ENCODE measurements around the gene AMPH. TPM values are rescaled to one million over a fixed set of nuclear protein-coding genes. Genes with fewer than 3 reads are reported as not detected.

AMPH gene
- total RNA-seq, 1 experiment from 2014 or later = 9.0 TPM

DNA sequence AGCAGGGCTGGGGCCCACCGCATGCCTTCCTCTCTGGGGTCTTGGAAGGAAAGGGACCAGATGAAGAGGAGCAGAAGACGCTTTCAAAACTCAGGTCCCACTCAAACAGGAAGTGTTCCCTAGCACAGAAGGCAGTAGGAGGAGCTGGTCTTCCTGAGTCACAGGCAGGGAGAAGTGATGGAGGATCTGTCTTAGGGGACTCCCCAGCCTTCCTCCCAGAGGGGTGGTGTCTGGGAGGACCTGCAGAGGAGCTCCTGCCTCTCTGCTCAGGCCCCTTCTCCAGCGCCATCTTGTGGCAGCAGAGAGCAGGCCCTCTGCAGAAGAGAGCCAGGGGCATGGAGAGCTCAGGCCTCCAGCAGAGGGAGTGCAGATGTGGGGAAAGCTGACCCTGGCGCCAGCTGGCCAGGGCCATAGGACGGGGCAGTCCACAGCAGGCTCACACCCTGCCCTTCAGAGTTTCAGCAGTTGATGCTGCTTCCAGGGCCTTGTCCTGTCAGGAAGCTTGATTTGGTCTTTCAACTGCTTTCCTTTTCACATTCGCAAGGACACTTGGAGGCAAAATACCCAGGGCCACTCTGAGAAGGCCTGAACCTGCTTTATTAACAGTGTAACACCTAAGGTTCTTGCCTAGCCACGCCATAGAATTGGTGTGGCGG is 295.6 kb downstream of the AMPH start (continued):
- TF ChIP-seq, protein P1, sequence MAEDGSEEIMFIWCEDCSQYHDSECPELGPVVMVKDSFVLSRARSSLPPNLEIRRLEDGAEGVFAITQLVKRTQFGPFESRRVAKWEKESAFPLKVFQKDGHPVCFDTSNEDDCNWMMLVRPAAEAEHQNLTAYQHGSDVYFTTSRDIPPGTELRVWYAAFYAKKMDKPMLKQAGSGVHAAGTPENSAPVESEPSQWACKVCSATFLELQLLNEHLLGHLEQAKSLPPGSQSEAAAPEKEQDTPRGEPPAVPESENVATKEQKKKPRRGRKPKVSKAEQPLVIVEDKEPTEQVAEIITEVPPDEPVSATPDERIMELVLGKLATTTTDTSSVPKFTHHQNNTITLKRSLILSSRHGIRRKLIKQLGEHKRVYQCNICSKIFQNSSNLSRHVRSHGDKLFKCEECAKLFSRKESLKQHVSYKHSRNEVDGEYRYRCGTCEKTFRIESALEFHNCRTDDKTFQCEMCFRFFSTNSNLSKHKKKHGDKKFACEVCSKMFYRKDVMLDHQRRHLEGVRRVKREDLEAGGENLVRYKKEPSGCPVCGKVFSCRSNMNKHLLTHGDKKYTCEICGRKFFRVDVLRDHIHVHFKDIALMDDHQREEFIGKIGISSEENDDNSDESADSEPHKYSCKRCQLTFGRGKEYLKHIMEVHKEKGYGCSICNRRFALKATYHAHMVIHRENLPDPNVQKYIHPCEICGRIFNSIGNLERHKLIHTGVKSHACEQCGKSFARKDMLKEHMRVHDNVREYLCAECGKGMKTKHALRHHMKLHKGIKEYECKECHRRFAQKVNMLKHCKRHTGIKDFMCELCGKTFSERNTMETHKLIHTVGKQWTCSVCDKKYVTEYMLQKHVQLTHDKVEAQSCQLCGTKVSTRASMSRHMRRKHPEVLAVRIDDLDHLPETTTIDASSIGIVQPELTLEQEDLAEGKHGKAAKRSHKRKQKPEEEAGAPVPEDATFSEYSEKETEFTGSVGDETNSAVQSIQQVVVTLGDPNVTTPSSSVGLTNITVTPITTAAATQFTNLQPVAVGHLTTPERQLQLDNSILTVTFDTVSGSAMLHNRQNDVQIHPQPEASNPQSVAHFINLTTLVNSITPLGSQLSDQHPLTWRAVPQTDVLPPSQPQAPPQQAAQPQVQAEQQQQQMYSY (CRISPR knock-in tag; IDR thresholded peaks at IDR 0.05) = no peak
- TF ChIP-seq PREB (CRISPR knock-in tag; IDR thresholded peaks at IDR 0.05; ENCODE audit: borderline replicate concordance) (no peak), FOXJ3 (CRISPR knock-in tag; IDR thresholded peaks at IDR 0.05; ENCODE audit: borderline replicate concordance) (no peak), KAT7 (CRISPR knock-in tag; IDR thresholded peaks at IDR 0.05; ENCODE audit: borderline replicate concordance) (no peak), ZNF425 (CRISPR knock-in tag; conservative IDR thresholded peaks at IDR 0.05) (no peak), CBFB (CRISPR knock-in tag; IDR thresholded peaks at IDR 0.05; ENCODE audit: low read depth) (no peak), SMAD4 (CRISPR knock-in tag; IDR thresholded peaks at IDR 0.05) (no peak), ETV6 (CRISPR knock-in tag; IDR thresholded peaks at IDR 0.05) (peak; percentile 70; the same call in 1 of the 2 replicates), USF2 (CRISPR knock-in tag; IDR thresholded peaks at IDR 0.05) (no peak), NFATC4 (CRISPR knock-in tag; IDR thresholded peaks at IDR 0.05) (no peak), E2F1 (CRISPR knock-in tag; IDR thresholded peaks at IDR 0.05) (no peak), E2F4 (CRISPR knock-in tag; IDR thresholded peaks at IDR 0.05; ENCODE audit: borderline replicate concordance, low read depth) (no peak), ZNF423 (CRISPR knock-in tag; IDR thresholded peaks at IDR 0.05) (no peak), TEAD1 (CRISPR knock-in tag; IDR thresholded peaks at IDR 0.05) (peak; percentile 78), FOXP1 (CRISPR knock-in tag; IDR thresholded peaks at IDR 0.05; ENCODE audit: borderline replicate concordance) (no peak)
- TF ChIP-seq, protein P2, sequence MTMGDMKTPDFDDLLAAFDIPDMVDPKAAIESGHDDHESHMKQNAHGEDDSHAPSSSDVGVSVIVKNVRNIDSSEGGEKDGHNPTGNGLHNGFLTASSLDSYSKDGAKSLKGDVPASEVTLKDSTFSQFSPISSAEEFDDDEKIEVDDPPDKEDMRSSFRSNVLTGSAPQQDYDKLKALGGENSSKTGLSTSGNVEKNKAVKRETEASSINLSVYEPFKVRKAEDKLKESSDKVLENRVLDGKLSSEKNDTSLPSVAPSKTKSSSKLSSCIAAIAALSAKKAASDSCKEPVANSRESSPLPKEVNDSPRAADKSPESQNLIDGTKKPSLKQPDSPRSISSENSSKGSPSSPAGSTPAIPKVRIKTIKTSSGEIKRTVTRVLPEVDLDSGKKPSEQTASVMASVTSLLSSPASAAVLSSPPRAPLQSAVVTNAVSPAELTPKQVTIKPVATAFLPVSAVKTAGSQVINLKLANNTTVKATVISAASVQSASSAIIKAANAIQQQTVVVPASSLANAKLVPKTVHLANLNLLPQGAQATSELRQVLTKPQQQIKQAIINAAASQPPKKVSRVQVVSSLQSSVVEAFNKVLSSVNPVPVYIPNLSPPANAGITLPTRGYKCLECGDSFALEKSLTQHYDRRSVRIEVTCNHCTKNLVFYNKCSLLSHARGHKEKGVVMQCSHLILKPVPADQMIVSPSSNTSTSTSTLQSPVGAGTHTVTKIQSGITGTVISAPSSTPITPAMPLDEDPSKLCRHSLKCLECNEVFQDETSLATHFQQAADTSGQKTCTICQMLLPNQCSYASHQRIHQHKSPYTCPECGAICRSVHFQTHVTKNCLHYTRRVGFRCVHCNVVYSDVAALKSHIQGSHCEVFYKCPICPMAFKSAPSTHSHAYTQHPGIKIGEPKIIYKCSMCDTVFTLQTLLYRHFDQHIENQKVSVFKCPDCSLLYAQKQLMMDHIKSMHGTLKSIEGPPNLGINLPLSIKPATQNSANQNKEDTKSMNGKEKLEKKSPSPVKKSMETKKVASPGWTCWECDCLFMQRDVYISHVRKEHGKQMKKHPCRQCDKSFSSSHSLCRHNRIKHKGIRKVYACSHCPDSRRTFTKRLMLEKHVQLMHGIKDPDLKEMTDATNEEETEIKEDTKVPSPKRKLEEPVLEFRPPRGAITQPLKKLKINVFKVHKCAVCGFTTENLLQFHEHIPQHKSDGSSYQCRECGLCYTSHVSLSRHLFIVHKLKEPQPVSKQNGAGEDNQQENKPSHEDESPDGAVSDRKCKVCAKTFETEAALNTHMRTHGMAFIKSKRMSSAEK (CRISPR knock-in tag; IDR thresholded peaks at IDR 0.05; ENCODE audit: borderline replicate concordance) = no peak
